GM21360 (cell line): Measurements from ENCODE around the gene ANP32A.

Experiments
- ATAC-seq: cut with Tn5 transposase; IDR thresholded peaks from one replicate; pipeline ENCODE4 v1.9.1; 2021; ENCODE audit warnings: mild to moderate bottlenecking, moderate library complexity; ENCODE audit not compliant: unreplicated experiment

ANP32A gene

DNA sequence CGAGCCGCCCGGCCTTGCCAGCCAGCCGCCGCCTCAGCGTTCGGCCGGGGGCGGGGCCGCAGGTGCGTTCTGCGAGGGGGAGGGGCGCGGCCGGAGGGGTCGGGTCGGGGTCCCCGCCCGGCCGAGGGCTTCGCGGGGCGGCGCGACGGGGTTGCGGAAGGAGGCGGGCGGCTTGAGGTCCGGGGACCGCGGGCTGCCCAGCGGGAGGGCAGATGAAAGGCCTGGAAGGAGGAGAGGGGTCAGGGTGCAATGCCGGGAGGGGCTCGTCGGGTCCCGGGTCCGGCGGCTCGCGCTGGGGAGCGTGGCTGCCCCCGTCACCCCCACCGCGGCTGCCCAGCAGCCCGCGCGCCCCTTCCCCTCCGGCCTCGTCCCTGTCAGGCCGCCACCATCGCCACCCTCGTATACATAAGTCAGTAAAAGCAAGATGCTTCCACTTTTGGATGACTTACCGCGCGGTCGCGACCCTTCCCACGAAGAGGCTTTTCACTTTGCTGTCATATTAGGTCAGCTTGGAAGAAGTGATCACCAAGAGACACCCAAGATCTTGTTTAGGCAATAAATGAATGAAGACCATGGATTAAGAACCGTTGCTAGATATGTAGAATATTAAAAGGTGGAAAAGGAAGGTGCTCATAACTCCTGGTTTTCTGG lies 620 bp upstream of the ANP32A start:
- peak; percentile 23 for ATAC-seq

DNA sequence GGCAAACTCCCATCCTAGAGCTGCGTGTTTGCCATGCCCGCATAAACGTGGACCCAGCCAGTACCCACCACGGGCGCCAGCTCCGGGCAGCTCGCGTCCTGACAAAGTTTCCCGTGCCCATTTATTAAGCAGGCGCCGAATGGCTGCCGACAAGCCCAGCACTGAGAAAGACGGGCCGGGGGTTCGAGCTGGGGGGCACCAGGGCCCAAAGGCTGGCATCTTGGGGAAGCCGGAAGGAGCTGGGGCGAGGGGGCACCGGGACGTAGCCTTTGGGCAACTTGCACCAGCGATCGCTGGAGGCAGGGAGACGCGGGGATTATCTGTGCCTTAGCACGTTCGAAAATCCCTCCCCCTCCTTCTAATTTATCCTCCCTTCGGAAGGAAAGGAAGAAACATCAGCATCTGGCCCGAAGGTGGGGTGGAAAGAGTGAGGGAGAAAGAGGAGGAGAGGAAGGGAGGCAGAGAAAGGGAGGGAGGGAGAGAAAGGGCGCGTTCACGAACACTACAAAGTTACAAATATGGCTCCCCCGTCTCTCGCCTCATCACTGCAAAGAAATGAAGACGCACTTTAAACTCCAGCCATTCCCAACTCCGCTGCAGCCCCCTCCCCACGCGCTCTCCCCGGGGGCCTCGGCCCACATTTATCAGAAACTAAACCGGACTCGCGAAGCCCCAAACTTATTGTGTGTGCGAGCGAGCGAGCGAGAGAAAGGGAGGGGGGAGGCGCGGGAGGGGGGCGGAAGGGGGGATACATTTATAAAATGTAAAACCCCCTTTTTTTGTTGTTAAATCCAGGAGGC lies 1.0 kb downstream of the ANP32A start:
- ATAC-seq, result no peak

DNA sequence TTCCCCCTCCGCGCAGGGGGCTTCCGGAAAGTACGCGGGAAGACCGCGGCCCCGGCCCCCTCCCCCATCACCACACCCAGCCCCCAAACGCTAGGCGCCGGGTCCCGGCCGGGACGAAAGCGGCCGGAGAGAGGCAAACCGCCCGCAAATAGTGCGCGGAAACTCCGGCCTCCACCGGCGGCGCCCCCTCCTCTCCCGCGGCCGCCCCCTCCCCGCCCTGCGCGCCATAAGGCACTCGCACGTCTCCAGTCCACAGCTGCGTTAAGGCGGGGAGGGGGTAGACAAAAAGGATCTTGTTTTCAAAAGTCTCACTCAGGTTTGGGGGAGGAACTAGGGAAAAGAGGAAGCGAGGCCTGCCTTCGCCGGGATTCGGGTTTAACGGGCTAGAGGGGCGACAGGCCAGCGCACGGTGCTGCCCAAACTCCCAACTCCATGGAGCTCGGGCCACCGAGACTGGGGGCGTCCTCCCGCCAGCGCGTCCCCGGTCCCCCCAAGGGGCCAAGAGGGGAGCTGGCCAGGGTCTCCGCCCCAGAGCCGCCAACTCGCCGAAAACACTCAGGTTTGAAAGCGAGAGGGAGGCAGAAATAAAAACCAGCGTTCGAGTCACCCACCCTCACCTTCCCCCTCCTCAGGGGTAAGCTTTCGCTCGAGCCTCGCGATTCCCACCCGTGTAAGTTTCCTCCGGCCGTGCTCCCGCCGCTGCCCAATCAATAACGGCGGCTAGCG lies 1.8 kb downstream of the ANP32A start:
- no peak for ATAC-seq

DNA sequence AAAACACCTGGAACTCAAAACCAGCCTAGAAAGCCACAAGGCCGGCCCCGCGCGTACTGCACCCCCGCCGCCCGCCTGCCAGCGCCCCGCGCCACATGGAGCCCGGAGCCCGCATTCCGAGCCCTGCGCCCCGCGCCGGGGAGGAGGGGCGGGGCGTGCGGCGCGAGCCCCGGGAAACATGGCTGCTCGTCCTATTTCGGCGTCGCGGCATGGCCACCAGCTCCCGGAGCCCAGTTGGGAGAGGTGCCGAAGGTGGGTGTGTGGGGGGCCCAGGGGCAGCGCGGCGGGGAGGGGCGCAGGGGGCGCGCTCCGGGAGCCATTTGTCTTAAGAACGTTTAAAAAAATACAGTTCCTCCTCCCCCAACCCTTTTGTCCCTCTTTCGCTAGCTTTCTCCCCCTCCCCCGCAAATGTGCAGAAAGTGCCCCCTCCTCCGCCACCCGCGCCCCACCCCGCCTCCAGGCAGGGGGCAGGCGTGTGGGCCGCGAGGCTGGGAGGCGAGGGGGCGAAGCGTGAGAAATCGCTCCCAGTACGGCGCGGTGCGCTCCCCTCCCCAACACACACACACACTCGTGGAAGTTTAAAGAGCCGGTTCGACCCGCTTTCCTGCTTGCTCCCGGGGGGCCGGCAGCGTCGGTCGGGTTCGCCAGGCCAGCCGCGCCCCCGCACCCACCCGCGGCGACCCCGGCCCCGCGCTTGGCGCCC lies 2.5 kb downstream of the ANP32A start:
- ATAC-seq, result no peak

DNA sequence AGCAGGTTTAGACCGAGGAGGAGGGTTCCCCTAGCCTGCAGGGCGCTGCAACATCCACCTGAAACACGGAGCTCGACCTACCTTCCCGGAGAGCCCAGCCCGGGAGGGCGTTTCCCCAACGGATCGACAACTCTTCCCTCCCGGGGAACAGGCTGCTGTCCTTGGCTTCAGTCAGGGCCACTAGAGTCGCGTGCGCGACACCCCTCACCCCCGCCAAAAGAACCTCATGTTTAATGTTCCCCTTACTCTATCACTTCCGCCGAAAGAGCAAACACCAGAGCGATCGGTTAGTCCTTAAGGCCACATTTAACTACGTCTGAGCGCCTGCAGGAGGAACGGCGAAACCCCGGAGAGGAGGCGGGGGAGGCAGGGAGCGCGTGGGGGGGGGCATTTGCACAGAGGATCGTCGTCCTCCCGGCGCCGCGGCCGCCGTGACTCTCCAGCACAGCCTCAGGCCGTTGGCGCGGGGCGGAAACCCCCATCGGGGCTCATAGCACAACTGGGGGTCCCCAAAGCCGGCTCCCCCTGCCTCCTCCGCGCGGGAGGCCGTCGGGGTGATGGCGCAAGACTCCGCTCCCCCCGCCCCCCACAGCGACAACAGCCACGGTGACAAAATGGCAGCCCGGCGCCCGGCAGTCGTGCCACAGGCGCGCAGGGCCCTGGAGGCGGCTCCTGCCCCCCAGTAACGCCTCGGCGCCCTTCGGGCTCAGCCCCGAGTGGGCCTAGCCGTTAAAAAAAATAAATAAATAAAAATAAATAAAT lies 3.2 kb downstream of the ANP32A start:
- no peak for ATAC-seq

DNA sequence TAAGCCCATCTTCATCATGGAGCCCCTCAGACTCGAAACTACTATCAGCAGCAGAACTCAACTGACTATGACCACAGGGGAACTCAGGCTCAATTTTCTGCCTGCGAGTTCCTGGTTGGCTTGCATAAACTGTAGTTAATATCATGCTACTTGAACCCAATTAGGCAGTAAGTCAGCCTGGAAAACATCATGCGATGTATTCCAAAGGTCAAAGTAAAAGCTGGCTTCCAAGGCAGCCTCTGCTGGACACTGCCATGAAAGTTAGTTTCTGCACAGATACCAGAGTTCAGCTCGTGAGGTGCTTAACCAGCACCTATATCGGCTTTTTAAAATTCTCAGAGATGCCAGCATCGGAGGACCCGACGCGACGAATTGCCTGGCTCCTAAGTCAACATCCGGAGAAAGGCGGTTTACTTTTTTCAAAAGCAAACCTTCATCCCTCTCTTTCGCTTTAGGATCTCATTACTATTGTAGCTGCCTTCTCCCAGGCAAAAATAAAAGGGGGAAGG lies 3.8 kb downstream of the ANP32A start:
- no peak for ATAC-seq

DNA sequence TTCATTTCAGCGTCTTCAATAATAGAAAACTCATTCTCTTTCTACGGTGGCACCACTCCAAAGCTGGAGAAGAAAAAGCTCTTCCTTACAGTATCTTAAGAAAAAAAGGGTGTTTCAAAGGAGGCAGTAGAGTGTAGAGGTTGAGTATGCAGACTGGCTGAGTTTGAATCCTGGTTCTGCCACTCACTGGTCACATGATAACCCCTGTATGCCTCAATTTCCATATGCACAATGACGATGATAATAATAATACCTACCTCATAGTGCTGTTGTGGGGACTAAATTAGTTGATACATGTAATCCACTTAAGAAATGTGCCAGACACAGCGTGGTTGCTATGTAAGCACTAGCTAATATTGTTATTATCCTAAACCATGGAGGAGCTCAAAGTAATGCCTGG lies 4.5 kb downstream of the ANP32A start:
- no peak for ATAC-seq

DNA sequence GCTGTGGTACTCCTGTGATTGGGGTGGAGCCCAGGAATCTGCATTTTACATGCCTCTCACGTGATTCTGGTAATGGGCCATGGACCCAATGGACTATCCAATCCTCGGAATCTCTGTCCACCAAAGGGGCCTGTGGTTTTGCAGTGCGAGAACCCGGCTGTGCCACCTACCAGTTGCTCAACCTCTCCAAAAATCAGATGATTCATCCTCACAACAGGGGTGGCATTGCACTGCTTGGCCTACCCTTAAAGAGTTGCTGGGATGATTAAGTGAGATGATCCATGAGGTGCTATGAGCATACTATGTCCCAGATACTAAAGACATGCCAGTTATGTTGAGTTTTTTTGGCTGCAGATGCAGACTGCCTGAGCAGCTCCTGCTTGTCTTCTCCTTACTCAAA lies 5.1 kb downstream of the ANP32A start:
- no peak for ATAC-seq

DNA sequence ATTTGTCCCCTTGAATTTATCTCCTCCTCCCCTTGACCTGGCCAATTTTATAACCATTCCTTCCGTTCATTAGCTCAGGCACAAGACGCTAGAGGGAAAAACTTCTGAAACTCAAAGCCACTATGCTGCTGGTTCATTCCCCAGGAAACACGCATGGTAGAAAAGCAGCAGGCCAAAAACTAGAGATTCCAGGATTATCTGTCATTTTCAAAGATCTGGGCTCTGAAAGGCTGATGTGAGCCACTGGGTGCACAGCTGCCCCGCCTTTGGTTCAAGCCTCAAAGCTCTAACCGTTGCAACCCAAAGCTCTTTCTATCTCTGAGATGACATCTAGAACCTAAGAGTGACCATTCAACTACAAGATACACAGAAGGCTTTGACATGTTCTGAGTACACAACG lies 6.1 kb downstream of the ANP32A start:
- no peak for ATAC-seq

DNA sequence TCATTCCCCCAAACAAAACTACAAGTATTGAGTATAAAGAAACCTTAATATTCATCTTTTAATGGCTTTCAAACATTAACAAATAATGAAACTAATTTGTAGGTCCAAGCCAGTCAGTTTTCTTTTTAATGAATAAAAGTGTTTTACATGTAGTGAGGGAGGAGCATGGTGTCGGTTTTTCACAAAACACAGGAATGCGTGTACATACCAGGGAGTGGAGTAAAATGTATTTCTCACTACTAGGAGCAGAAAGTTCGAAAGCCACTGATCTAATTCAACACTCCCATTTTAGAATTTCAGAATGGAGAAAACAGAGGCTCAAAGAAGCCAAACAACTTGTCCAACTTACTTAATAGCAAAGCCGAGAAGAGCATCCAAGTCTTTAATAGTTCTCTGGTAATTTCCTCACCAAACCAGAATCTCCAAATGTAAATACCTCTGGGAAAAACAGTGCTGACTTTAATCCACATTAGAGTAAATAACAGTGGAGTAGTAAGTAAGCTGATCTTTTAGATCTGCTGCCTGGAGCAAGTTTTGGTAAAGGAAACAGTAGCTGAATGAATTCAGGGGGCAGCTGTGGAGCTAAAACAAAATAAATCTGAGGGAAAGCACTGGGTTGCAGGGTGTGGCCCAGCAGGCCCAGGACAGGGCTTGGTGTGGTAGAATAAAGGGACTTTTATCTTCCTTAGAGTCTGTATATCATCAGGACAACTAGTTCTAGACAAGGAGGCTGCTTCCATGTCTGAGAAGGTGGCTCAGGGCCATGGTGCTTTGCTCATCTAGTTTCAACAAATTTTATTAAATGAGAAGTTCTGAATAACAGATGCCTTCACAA lies 7.9 kb downstream of the ANP32A start:
- ATAC-seq, result no peak

DNA sequence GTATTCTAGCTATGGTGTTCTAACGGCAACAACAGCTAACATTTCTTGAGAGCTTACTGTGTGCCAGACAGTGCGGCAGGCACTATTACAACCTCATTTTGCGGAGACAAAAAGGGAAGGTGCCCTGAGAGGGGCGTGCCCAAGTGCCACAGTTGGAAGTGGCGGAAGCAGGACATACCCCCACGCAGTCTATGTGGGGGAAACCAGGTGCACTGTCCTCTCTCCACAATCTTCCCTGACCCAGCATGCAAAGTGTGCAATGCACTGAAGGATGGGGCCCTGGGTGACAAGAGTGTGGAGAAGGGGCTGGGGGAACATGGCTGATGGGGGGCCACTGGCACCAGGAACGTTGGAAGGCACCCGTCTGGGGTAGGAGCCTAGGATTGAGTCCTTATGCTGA lies 8.6 kb downstream of the ANP32A start:
- no peak for ATAC-seq

DNA sequence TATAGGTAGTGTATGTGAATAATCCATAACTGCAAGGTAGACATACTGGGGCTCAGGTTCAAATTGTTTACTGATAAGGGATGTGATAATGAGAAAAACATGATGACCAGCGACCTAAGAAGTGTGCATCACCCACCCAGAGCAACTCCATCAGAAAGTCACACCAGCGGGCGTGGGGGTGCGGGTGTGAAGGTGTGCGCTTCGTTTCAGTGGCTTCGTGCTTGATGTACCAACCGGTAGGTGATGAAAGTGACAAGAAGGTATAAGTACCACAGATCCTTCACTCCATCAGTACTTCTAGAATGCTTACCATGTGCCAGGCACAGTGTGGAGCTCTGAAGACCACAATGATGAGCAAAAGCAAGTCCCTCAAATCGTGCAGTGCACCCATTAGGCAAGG lies 11.2 kb downstream of the ANP32A start:
- ATAC-seq, result no peak

DNA sequence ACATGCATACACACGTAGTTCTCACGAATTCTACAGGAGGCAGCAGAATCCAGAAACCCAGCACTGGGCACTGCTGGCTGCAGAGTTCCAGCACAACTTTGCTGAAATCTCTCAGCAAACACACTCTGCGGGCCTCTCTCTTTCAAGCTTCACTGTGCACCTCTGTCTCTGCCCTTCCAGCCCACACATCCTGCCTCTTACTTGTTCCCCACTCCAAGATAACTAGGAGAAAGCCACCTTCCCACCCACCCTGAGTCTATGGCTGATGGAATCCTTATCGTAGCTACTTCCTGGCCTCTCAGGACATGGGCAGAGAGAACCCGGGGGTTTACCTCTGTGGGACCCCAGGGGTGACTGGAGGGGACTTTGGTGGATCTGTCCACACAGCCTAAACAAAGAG lies 11.9 kb downstream of the ANP32A start:
- ATAC-seq, result no peak

DNA sequence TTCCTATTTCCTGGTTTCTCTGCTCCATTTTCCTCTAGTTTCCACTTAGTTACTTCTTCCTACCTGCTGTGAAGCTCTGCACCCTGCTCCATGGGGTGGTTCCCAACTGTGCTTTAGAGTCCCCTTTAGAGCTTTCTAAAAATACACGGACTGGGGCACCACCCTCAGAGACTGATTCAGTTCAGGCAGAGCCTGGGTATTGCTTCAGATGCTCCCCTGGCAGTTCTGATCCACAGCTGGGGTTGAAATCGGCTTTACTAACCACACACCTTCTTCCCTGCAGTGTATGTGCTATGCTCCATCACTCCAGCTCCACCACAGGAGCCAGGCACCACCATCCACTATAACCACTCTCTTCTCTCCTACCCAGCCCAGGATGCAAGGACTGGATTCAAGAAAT lies 12.6 kb downstream of the ANP32A start:
- no peak for ATAC-seq

DNA sequence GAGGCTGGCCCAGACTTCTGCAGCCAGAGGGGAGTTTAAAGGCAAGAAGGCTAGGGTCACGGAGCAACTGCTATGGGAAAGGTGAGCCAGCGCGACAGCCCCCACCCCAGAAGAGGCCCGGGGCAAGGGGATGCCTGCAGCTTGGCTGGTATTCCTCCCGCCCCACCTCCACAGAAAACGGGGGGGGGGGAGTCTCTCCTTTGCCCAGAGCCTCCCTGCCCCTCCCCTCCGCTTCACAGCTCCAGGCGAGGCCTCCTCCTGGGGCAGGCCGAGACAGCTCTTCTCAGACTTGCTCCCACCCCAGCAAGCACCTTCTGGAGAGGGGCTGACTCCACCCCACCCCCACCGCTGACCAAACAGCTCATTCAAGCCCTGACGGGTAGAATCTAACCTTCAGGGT lies 13.4 kb downstream of the ANP32A start:
- ATAC-seq, result no peak

DNA sequence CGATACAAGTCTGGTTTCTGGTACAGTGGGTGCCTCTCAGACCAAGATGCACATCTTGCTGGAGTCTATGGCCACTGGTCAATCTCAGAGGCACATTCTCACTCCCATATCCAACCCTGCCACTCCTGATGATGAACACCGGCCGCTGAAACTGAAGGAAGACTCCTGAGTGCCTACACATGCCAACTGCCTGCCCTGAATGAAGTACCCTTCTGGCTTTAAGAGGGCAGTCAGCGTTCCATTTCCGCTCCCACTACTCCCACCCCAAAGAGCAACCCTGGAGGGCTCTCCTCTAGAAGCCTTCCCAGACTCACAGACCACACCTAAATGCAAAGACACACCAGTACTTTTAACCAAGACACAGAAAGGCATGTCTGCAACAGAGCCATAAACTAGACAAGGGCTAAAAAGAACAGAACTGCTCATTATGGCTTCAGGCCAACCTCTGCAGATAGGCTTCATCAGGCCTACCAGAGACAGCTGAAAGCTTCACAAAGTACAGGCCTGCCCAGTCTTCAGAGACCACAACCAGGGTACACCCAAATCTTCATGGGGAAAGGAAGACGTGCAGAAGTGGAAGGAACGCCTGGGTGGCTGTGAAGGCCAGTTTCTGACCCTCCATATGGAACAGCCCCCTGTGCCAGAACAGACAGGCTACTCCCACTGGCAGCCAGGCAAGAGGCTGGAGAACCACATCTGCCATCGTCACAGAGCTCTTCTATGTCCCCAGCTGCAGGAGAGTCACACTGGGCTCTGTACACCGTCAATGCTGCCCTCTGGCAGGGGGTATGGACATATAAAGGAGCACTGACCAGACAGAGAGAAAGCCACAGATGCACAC lies 14.3 kb downstream of the ANP32A start:
- ATAC-seq, result no peak

DNA sequence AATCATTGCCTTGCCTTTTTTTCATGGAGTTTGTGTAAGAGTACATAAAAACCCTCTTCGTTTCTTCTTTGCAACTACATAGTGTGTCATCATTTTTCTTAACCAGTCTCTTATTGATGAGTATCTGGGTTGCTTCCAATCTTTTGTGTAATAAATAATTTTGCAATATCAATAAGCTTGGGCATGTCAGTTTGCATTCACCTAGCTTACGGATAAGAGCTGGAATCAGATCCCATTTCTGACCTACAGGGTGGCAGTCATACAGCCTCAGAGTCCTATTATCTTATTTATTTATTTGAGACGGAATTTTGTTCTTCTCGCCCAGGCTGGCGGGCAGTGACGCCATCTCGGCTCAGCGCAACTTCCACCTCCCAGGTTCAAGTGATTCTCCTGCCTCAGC lies 18.3 kb downstream of the ANP32A start:
- no peak for ATAC-seq

DNA sequence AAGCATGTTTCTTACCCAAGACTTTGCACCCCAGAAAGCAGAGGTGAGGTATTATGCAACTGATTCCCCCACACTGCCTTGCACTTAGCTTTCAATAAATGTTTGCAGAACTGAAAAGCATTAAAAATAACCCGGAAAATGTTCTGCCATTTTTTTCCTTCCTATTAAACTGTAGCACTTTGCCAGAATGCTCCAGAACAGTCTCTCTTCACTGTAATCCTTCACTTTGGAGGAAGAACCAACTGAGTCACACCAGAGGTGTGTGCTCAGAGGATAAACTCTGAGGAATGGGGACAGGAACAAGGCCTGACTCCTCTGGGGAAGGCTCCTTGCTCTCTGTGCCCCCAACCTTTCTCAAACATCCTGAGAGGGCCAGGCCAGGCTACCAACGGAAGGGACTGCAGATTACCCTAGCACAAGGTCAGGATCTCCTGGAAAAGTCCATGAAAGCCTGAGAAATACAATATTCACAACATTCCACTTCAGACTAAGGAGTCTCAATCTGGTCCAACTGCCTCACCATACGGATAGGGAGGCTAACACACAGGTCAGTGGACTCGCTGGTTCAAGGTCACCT lies 19.0 kb downstream of the ANP32A start:
- ATAC-seq, result no peak
